Endothelial cell of umbilical vein (primary cell): ENCODE measurements around the gene CHURC1. TPM values are rescaled to one million over a fixed set of nuclear protein-coding genes. Genes with fewer than 3 reads are reported as not detected.

ENCODE experiments used
- BruUV-seq: library from RNA; stranded (reverse); fragments of 400-500 nt; replicated peaks from 2 replicates; lab custom pipeline; 2021; lab: Mats Ljungman, UMichigan
- CTCF ChIA-PET: fragments of 300-600, 350-600 bp; sonication (Branson Sonifier 250); formaldehyde crosslinking; loops from one replicate; lab custom pipeline; 2021; ENCODE audit warnings: antibody characterized with exemption, inconsistent platforms; lab: Charles Lee
- POLR2A ChIA-PET: fragments of 300-600, 350-600 bp; sonication (Branson Sonifier 250); formaldehyde crosslinking; loops from one replicate; lab custom pipeline; 2021; ENCODE audit warnings: antibody characterized with exemption, inconsistent platforms; lab: Charles Lee
- DNase-seq: peaks from one replicate; pipeline ENCODE4 v3.0.0-alpha.2; 2011; ENCODE audit warnings: low read depth, low spot score
- FAIRE-seq: peaks from 2 replicates; lab custom pipeline; 2011; peaks lifted over from hg19 to GRCh38; lab: Jason Lieb, UNC
- H2AFZ ChIP-seq: 2 replicates; pipeline ENCODE4 v1.6.0; 2012; ENCODE audit warnings: low read depth, low read length, control low read depth, inconsistent platforms
- H3K27ac ChIP-seq: 2 replicates; pipeline ENCODE4 v1.5.1; 2011; ENCODE audit warnings: low read depth, mild to moderate bottlenecking, control low read depth, low read length, moderate library complexity; ENCODE audit not compliant: insufficient read depth
- H3K27me3 ChIP-seq, 2 experiments: 2 replicates each; pipeline versions ENCODE4 v1.6.0 to v1.6.1; 2011; ENCODE audit warnings: low read length in 2 of 2, mixed read lengths in 1 of 2; ENCODE audit not compliant: control insufficient read depth in 2 of 2, insufficient read depth in 2 of 2
- H3K36me3 ChIP-seq, 2 experiments: 2 replicates in 1 of 2; 3 replicates in 1 of 2; pipeline ENCODE4 v1.5.1; 2011; ENCODE audit warnings: low read length in 2 of 2, mild to moderate bottlenecking in 1 of 2, moderate library complexity in 1 of 2; ENCODE audit not compliant: control insufficient read depth in 2 of 2, insufficient read depth in 2 of 2; ENCODE audit errors: extremely low read depth in 1 of 2
- H3K4me1 ChIP-seq: 3 replicates; pipeline ENCODE4 v1.5.1; 2011; ENCODE audit warnings: mild to moderate bottlenecking, low read length; ENCODE audit not compliant: control insufficient read depth, insufficient read depth; ENCODE audit errors: extremely low read depth
- H3K4me2 ChIP-seq: 2 replicates; pipeline ENCODE4 v1.6.1; 2011; ENCODE audit warnings: low read length, control low read depth, mixed read lengths; ENCODE audit not compliant: insufficient read depth
- H3K4me3 ChIP-seq, 3 experiments: fragments of 200-600 bp in 1 of 3; sonication (generic), shearing (Covaris generic) in 1 of 3; replicated peaks in 1 of 3; 2 replicates each; pipeline ENCODE4 v1.5.1; 2011 to 2016; ENCODE audit warnings: control low read depth in 3 of 3, low read length in 3 of 3, mild to moderate bottlenecking in 2 of 3, inconsistent platforms in 1 of 3, low read depth in 1 of 3, moderate library complexity in 1 of 3; ENCODE audit not compliant: insufficient read depth in 1 of 3
- H3K79me2 ChIP-seq: 2 replicates; pipeline ENCODE4 v1.6.0; 2012; ENCODE audit warnings: low read length, inconsistent platforms; ENCODE audit not compliant: control insufficient read depth, insufficient read depth
- H3K9ac ChIP-seq: replicated peaks from 2 replicates; pipeline ENCODE3; 2011; ENCODE audit warnings: low read length, control low read depth; ENCODE audit not compliant: insufficient read depth; ENCODE audit errors: extremely low read depth
- H3K9me1 ChIP-seq: replicated peaks from 3 replicates; pipeline ENCODE4 v1.6.0; 2011; ENCODE audit warnings: mild to moderate bottlenecking, low read length; ENCODE audit not compliant: control insufficient read depth, insufficient read depth; ENCODE audit errors: extremely low read depth
- H3K9me3 ChIP-seq: replicated peaks from 2 replicates; pipeline ENCODE4 v1.5.1; 2012; ENCODE audit warnings: low read length, inconsistent platforms; ENCODE audit not compliant: control insufficient read depth, insufficient read depth
- H4K20me1 ChIP-seq: replicated peaks from 2 replicates; pipeline ENCODE3; 2011; ENCODE audit warnings: mild to moderate bottlenecking, low read length; ENCODE audit not compliant: control insufficient read depth, insufficient read depth; ENCODE audit errors: extremely low read depth
- EZH2 ChIP-seq: IDR thresholded peaks from 2 replicates; pipeline ENCODE4 v1.6.1; 2012; ENCODE audit warnings: borderline replicate concordance, low read depth, mild to moderate bottlenecking, moderate library complexity, low read length, inconsistent platforms; ENCODE audit not compliant: severe bottlenecking
- FOS ChIP-seq: IDR thresholded peaks from 2 replicates; pipeline ENCODE4 v1.6.1; 2011; ENCODE audit warnings: mild to moderate bottlenecking, low read length, moderate library complexity, borderline replicate concordance; ENCODE audit not compliant: insufficient read depth
- GATA2 ChIP-seq: IDR thresholded peaks from 2 replicates; pipeline ENCODE4 v1.7.0; 2011; ENCODE audit warnings: low read depth, mild to moderate bottlenecking, moderate library complexity, mixed read lengths, low read length; ENCODE audit not compliant: insufficient read length, insufficient read depth
- JUN ChIP-seq: IDR thresholded peaks from 2 replicates; pipeline ENCODE4 v1.6.1; 2011; ENCODE audit warnings: borderline replicate concordance, low read depth; ENCODE audit not compliant: insufficient read length, insufficient read depth
- MYC ChIP-seq: IDR thresholded peaks from one replicate; pipeline ENCODE4 v1.6.1; 2011; ENCODE audit warnings: mild to moderate bottlenecking, low read depth, low read length
- POLR2A ChIP-seq: IDR thresholded peaks from 2 replicates; pipeline ENCODE4 v1.6.1; 2012; ENCODE audit warnings: low read depth, mild to moderate bottlenecking, control low read depth, low read length
- POLR2AphosphoS5 ChIP-seq: IDR thresholded peaks from 2 replicates; pipeline ENCODE4 v1.6.1; 2012; ENCODE audit warnings: low read depth, mild to moderate bottlenecking, control low read depth, low read length, moderate library complexity; ENCODE audit not compliant: insufficient read depth
- dilution Hi-C: fragments of 300-500 bp; cut with MboI; formaldehyde crosslinking; loops from one replicate; pipeline ENCODE4 v1.15.0; 2019; ENCODE audit warnings: low sequenced_read_pairs; ENCODE audit not compliant: extremely low pct_ligation_motif_present
- intact Hi-C: fragments of 100-400 bp; cut with micrococcal nuclease; formaldehyde crosslinking; loops from one replicate; pipeline ENCODE4 v1.10.0; 2022
- polyA plus RNA-seq, 4 experiments: library from polyadenylated mRNA; depleted of rRNA in 3 of 4; stranded (reverse) in 3 of 4; unstranded in 1 of 4; fragments of >200 nt; gene quantifications; 2 replicates each; pipeline versions ENCODE4 v1.2.1 to v1.2.3, GENCODE V29; 2011 to 2012; ENCODE audit warnings: missing spikeins in 1 of 4
- total RNA-seq: library from RNA; stranded (reverse); gene quantifications from 2 replicates; pipeline ENCODE4 v1.2.3, GENCODE V29; 2021
- TF ChIP-seq, protein P1 (sequence below), 2 donors: IDR thresholded peaks; 1 replicate in 1 of 2; 2 replicates in 1 of 2; pipeline ENCODE4 v1.5.1; 2011; ENCODE audit warnings: low read length in 2 of 2, mild to moderate bottlenecking in 2 of 2, moderate library complexity in 2 of 2, control low read depth in 1 of 2, inconsistent platforms in 1 of 2, low read depth in 1 of 2; ENCODE audit not compliant: insufficient read depth in 1 of 2; ENCODE audit errors: extremely low read depth in 1 of 2
- TF ChIP-seq, protein P2 (sequence below): IDR thresholded peaks from 2 replicates; pipeline ENCODE4 v1.6.1; 2011; ENCODE audit not compliant: insufficient read depth, insufficient read length

Gene CHURC1
- total and polyA plus RNA-seq, 2 donors (not counting 3 experiments of a cell fraction or from before 2014, with no cell fraction given): 44.4 to 62.2 TPM

- no peak overlapping the region for H3K9ac ChIP-seq
These were observed 37.5 kb downstream of the CHURC1 start for GRCh38 chr14:64951724-64952123.

More at GRCh38 chr14:64951724-64952123, 37.5 kb downstream of the CHURC1 start:
- Histone ChIP-seq H3K4me3 (no peak overlapping the region), H2AFZ (no peak overlapping the region), H3K9me1 (no peaks in the 10 kb centered on the region), H3K9me3 (no peaks in the 10 kb centered on the region), H3K36me3 (peaks cover 0 to 31% of the 10 kb centered on the region in 2 experiments), H3K27me3 (no peaks in the 10 kb centered on the region), H3K79me2 (no peaks in the 10 kb centered on the region), H4K20me1 (no peaks in the 10 kb centered on the region), H3K4me2 (no peak overlapping the region), H3K27ac (no peak overlapping the region), H3K4me1 (no peaks in the 10 kb centered on the region)
- POLR2A ChIA-PET: no interaction called here
- no TSS peak for BruUV-seq
- CTCF ChIA-PET: interaction anchor here (1.4 to 1.6 kb wide), 2 partner anchors 12 to 68 kb away, joined by 3 to 5 read pairs; no protein-coding TSS in a partner anchor
- dilution Hi-C loops: no loop called here
- TF ChIP-seq, protein P1, sequence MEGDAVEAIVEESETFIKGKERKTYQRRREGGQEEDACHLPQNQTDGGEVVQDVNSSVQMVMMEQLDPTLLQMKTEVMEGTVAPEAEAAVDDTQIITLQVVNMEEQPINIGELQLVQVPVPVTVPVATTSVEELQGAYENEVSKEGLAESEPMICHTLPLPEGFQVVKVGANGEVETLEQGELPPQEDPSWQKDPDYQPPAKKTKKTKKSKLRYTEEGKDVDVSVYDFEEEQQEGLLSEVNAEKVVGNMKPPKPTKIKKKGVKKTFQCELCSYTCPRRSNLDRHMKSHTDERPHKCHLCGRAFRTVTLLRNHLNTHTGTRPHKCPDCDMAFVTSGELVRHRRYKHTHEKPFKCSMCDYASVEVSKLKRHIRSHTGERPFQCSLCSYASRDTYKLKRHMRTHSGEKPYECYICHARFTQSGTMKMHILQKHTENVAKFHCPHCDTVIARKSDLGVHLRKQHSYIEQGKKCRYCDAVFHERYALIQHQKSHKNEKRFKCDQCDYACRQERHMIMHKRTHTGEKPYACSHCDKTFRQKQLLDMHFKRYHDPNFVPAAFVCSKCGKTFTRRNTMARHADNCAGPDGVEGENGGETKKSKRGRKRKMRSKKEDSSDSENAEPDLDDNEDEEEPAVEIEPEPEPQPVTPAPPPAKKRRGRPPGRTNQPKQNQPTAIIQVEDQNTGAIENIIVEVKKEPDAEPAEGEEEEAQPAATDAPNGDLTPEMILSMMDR (IDR thresholded peaks at IDR 0.05; ENCODE audit: extremely low read depth in 1 of 2, insufficient read depth in 1 of 2, low read depth in 1 of 2, low read length in 2 of 2): no peak
- TF ChIP-seq FOS (no peak), GATA2 (no peak), MYC (no peak), JUN (no peak), EZH2 (no peak), POLR2AphosphoS5 (no peak), POLR2A (no peak)
- TF ChIP-seq, protein P2, sequence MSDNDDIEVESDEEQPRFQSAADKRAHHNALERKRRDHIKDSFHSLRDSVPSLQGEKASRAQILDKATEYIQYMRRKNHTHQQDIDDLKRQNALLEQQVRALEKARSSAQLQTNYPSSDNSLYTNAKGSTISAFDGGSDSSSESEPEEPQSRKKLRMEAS: no peak
- intact Hi-C loops: no loop called here
- FAIRE-seq: no peak
- no peak for DNase-seq
